Germinal center (tissue), 1 donor: ENCODE results near the gene RYR2.
A peak's percentile ranks its signal among the peaks of the same experiment; 100 is the strongest.
"Not testable (repeated sequence)": the region's sequence is repeated elsewhere in the genome, so short reads cannot be mapped to it uniquely, and the experiment has no call there.

Experiments used
- DNase-seq: peaks from one replicate; pipeline ENCODE4 v3.0.0; 2012; ENCODE audit warnings: mixed read lengths, low spot score

The RYR2 gene

GRCh38 chr1:237794071-237794470 is 752.1 kb downstream of the RYR2 start:
- no peak for DNase-seq

GRCh38 chr1:237795558-237795957 is 753.6 kb downstream of the RYR2 start:
- no peak for DNase-seq

GRCh38 chr1:237799762-237800474 is 757.9 kb downstream of the RYR2 start:
- peak; percentile 28 for DNase-seq

- DNase-seq, result no peak
Measured at GRCh38 chr1:237804516-237804915, 762.5 kb downstream of the RYR2 start.

- no peak for DNase-seq
Measured at GRCh38 chr1:237809099-237809498, 767.1 kb downstream of the RYR2 start.

- no peak for DNase-seq
Measured at GRCh38 chr1:237811633-237812032, 769.6 kb downstream of the RYR2 start.

GRCh38 chr1:237812061-237812460 is 770.1 kb downstream of the RYR2 start:
- DNase-seq, result no peak

- DNase-seq, result no peak
Measured at GRCh38 chr1:237814319-237814924, 772.4 kb downstream of the RYR2 start.

- DNase-seq, result no peak
Measured at GRCh38 chr1:237817277-237817676, 775.3 kb downstream of the RYR2 start.

- DNase-seq, result not testable (repeated sequence)
Measured at GRCh38 chr1:237820634-237821033, 778.6 kb downstream of the RYR2 start.

GRCh38 chr1:237832858-237833257 is 790.9 kb downstream of the RYR2 start:
- DNase-seq, result no peak

GRCh38 chr1:237834048-237834447 is 792.1 kb downstream of the RYR2 start:
- DNase-seq, result no peak

- DNase-seq, result no peak
Measured at GRCh38 chr1:237834461-237834860, 792.5 kb downstream of the RYR2 start.

- no peak for DNase-seq
Measured at GRCh38 chr1:237838320-237838719, 796.3 kb downstream of the RYR2 start.

GRCh38 chr1:237838904-237839534 is 797.0 kb downstream of the RYR2 start:
- DNase-seq, result no peak

GRCh38 chr1:237841485-237841884 is 799.5 kb downstream of the RYR2 start:
- no peak for DNase-seq

- not testable (repeated sequence) for DNase-seq
Measured at GRCh38 chr1:237843516-237843915, 801.5 kb downstream of the RYR2 start.

- no peak for DNase-seq
Measured at GRCh38 chr1:237851210-237851845, 809.3 kb downstream of the RYR2 start.

- no peak for DNase-seq
Measured at GRCh38 chr1:237852342-237852741, 810.4 kb downstream of the RYR2 start.

GRCh38 chr1:237857455-237857854 is 815.5 kb downstream of the RYR2 start:
- no peak for DNase-seq

- no peak for DNase-seq
Measured at GRCh38 chr1:237858992-237859391, 817.0 kb downstream of the RYR2 start.

- no peak for DNase-seq
Measured at GRCh38 chr1:237861944-237862343, 820.0 kb downstream of the RYR2 start.

GRCh38 chr1:237863234-237863633 is 821.2 kb downstream of the RYR2 start:
- DNase-seq, result no peak
